ENCODE measurements around the gene P4HA3. TPM values are rescaled to one million over a fixed set of nuclear protein-coding genes. Genes with fewer than 3 reads are reported as not detected.

P4HA3 gene
- total and polyA plus RNA-seq, 8 donors = 1.3 to 12.1 (median 2.5) TPM

- peaks cover 10 to 14% of the 10 kb centered on the region in 2 donors for H3K4me1 ChIP-seq
- intact Hi-C loops (cut with DNase I) = no loop called here
- H3K27me3 ChIP-seq = no peaks in the 10 kb centered on the region
- TF ChIP-seq CTCF (IDR thresholded peaks at IDR 0.05) = no peak
- H3K9me3 ChIP-seq = no peaks in the 10 kb centered on the region
- DNase-seq (peak in 3 of 4 donors; percentile 80 to 93 (median 89)), ATAC-seq (peak; percentile 82)
- no peak overlapping the region for H3K27ac ChIP-seq
- no peaks in the 10 kb centered on the region for H3K36me3 ChIP-seq
- H3K4me3 ChIP-seq = no peak overlapping the region
Measured at GRCh38 chr11:74325649-74326645, 14.5 kb upstream of the P4HA3 start.

GRCh38 chr11:74322667-74323066, 11.2 kb upstream of the P4HA3 start:
- Histone ChIP-seq H3K4me3 (no peak overlapping the region), H3K36me3 (no peaks in the 10 kb centered on the region), H3K27me3 (no peaks in the 10 kb centered on the region), H3K27ac (no peak overlapping the region), H3K4me1 (peaks cover 10 to 14% of the 10 kb centered on the region in 2 donors), H3K9me3 (peaks cover 0 to 2% of the 10 kb centered on the region in 2 donors)
- ATAC-seq (no peak), DNase-seq (no peak)
- intact Hi-C loops (cut with DNase I) = no loop called here
- TF ChIP-seq CTCF (IDR thresholded peaks at IDR 0.05) = no peak

DNA sequence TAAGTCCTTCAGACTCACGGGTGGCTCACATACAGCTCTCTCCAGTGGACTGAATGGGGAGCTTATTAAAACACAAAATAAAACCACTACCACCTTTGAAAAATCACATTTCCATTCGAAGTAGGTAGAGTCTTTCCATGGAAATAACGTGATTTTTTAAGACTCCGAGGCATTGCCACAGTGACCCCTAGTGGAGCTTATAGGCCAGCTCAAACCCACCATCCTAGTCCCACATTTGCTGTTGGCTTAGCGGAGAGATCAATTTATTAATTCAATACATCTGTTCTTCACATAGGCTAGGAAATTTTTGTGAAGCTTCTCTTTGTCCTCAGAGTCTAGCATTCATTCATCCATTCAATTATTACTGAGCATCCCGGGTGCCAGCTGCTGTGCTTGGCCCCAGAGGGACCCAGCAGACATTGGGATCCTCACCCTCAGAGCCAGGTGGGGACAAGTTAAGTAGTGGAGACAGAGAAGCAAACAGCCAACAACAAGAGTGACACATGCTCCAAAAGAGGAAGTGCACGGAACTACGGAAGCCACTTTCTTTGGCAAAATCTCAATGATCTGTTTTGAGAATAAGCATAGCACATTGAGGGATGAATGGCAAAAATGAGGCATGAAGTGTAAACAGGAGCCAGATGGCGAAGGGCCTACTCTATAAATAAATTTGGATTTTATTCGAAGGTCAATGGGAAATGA, 10.2 kb upstream of the P4HA3 start:
- H3K4me1 ChIP-seq = peaks cover 10 to 14% of the 10 kb centered on the region in 2 donors
- H3K36me3 ChIP-seq = no peaks in the 10 kb centered on the region
- H3K27me3 ChIP-seq = no peaks in the 10 kb centered on the region
- intact Hi-C loops (cut with DNase I) = no loop called here
- H3K9me3 ChIP-seq = peaks cover 0 to 13% of the 10 kb centered on the region in 2 donors
- TF ChIP-seq CTCF (IDR thresholded peaks at IDR 0.05) = peak; percentile 46 to 72
- DNase-seq = no peak
- peak; percentile 62 for ATAC-seq
- no peak overlapping the region for H3K4me3 ChIP-seq
- H3K27ac ChIP-seq = no peak overlapping the region

DNA sequence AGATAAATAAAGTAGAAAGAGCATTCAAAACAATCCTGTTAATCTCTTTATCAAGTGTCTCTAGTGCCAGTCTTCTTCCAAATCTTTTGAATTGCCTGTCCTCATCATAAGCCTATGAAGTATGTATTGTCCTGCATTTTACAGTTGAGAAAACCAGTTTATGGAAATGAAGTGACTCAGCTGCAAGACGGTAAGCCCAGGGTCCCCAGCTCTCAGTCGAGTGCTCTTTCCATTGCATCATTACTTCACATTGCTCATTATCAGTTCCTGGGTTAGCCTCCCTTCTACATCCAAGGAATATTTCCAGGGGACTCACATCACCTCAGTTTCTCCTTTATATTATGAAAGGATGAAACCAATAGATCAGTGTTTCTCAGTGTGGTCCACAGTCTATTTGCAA, 9.1 kb upstream of the P4HA3 start:
- ATAC-seq = no peak
- intact Hi-C loops (cut with DNase I) = no loop called here
- H3K9me3 ChIP-seq = peaks cover 0 to 21% of the 10 kb centered on the region in 2 donors

More for the DNA sequence above, 9.1 kb upstream of the P4HA3 start:
- Histone ChIP-seq H3K4me3 (no peak overlapping the region), H3K27ac (no peak overlapping the region), H3K4me1 (peaks cover 3 to 6% of the 10 kb centered on the region in 2 donors), H3K27me3 (no peaks in the 10 kb centered on the region), H3K36me3 (no peaks in the 10 kb centered on the region)
- no peak for TF ChIP-seq CTCF (IDR thresholded peaks at IDR 0.05)
- DNase-seq = no peak
